ENCODE results near the gene THADA.

Gene THADA

GRCh38 chr2:43360137-43360536, 235.7 kb downstream of the THADA start:
- Histone ChIP-seq H3K79me2 (ENCODE audit: control insufficient read depth, low read length) (no peaks in the 10 kb centered on the region), H3K27ac (ENCODE audit: low read depth, low read length) (no peak overlapping the region), H3K36me3 (ENCODE audit: control insufficient read depth, low read length) (no peaks in the 10 kb centered on the region), H3K9me3 (ENCODE audit: control insufficient read depth, insufficient read depth, low read length) (no peaks in the 10 kb centered on the region), H3F3A (ENCODE audit: control insufficient read depth, insufficient read depth) (no peaks in the 10 kb centered on the region), H3K9me2 (replicated peaks; ENCODE audit: control insufficient read depth, low read length) (no peaks in the 10 kb centered on the region), H3K4me2 (ENCODE audit: low read length) (no peak overlapping the region), H3K27me3 (ENCODE audit: control insufficient read depth, low read length) (no peaks in the 10 kb centered on the region), H4K20me1 (ENCODE audit: control insufficient read depth, insufficient read depth, low read depth, low read length) (no peaks in the 10 kb centered on the region), H3K4me1 (ENCODE audit: control insufficient read depth, low read length) (no peaks in the 10 kb centered on the region), H3K4me3 (ENCODE audit: low read length) (no peak overlapping the region)
- TF ChIP-seq, protein P1, sequence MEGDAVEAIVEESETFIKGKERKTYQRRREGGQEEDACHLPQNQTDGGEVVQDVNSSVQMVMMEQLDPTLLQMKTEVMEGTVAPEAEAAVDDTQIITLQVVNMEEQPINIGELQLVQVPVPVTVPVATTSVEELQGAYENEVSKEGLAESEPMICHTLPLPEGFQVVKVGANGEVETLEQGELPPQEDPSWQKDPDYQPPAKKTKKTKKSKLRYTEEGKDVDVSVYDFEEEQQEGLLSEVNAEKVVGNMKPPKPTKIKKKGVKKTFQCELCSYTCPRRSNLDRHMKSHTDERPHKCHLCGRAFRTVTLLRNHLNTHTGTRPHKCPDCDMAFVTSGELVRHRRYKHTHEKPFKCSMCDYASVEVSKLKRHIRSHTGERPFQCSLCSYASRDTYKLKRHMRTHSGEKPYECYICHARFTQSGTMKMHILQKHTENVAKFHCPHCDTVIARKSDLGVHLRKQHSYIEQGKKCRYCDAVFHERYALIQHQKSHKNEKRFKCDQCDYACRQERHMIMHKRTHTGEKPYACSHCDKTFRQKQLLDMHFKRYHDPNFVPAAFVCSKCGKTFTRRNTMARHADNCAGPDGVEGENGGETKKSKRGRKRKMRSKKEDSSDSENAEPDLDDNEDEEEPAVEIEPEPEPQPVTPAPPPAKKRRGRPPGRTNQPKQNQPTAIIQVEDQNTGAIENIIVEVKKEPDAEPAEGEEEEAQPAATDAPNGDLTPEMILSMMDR (IDR thresholded peaks at IDR 0.05; ENCODE audit: low read depth, low read length, poor library complexity, severe bottlenecking), result no peak
- TF ChIP-seq EZH2phosphoT487 (IDR thresholded peaks at IDR 0.05; ENCODE audit: borderline replicate concordance, low read length), result no peak

DNA sequence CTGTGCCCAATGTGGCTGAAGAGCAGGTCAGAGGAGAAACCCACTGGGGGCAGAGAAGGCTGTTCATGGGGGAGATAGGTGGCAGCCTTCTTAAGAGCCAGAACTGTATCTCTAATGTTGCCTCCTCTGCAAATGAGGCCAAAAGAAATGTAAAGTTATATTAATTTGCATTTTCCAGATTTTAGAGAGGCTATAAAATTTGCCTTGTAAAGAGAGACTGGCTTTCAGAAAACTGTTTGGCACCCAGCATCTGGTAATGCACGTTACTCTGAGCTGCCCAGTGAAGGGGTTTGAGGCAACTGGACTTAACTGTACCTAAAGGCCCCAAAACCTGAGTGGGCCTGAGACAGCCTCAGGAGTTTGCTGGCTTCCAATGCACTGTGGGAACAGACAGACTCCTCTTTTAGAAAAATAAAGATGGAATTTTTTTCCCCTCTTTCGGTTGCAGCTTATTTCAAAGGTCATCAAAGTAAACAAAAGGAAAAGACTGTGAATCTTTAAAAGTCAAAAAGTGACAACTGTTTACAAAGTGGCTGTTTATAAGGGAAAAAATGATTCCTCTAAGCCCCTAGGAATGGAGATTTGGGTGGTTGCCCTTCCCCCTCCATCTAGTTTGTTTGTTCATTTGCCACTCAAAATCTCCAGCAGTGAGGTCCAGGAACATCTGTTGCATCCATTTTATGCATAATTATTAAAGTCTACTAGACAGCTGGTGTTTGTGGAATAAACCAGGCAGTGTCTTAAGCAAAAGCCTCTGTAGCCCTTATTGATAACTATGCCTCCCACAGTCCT, 237.2 kb downstream of the THADA start:
- Histone ChIP-seq H3K27me3 (ENCODE audit: control insufficient read depth, low read length) (no peaks in the 10 kb centered on the region), H3K9me2 (replicated peaks; ENCODE audit: control insufficient read depth, low read length) (no peaks in the 10 kb centered on the region), H3K36me3 (ENCODE audit: control insufficient read depth, low read length) (no peaks in the 10 kb centered on the region), H3K9me3 (ENCODE audit: control insufficient read depth, insufficient read depth, low read length) (no peaks in the 10 kb centered on the region), H3K27ac (ENCODE audit: low read depth, low read length) (no peak overlapping the region), H3F3A (ENCODE audit: control insufficient read depth, insufficient read depth) (no peaks in the 10 kb centered on the region), H4K20me1 (ENCODE audit: control insufficient read depth, insufficient read depth, low read depth, low read length) (no peaks in the 10 kb centered on the region), H3K4me2 (ENCODE audit: low read length) (no peak overlapping the region), H3K4me3 (ENCODE audit: low read length) (no peak overlapping the region), H3K4me1 (ENCODE audit: control insufficient read depth, low read length) (no peaks in the 10 kb centered on the region), H3K79me2 (ENCODE audit: control insufficient read depth, low read length) (no peaks in the 10 kb centered on the region)
- no peak for TF ChIP-seq EZH2phosphoT487 (IDR thresholded peaks at IDR 0.05; ENCODE audit: borderline replicate concordance, low read length)
- TF ChIP-seq, protein P1 (IDR thresholded peaks at IDR 0.05; ENCODE audit: low read depth, low read length, poor library complexity, severe bottlenecking), result no peak

DNA sequence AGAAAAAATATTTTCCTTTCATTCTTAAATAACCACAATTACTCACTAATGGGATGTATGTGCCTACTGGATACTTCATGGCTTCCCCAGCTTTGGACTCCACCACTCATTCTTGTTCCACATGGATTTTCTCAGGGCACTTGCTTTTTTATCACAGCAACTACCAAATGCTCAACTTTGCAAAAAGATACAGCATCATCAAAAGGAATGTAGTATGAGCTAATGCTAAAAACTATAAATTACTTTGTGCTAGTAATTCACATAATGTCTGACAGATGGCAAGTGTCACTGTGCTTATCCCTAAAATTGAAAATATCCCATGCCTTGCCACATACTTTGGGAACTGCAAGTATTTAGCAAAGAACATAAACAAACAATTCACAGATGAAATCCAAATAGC, 239.1 kb downstream of the THADA start:
- Histone ChIP-seq H3K27ac (ENCODE audit: low read depth, low read length) (no peak overlapping the region), H3K36me3 (ENCODE audit: control insufficient read depth, low read length) (no peaks in the 10 kb centered on the region), H4K20me1 (ENCODE audit: control insufficient read depth, insufficient read depth, low read depth, low read length) (no peaks in the 10 kb centered on the region), H3K4me1 (ENCODE audit: control insufficient read depth, low read length) (no peaks in the 10 kb centered on the region), H3K4me3 (ENCODE audit: low read length) (no peak overlapping the region), H3K4me2 (ENCODE audit: low read length) (no peak overlapping the region), H3K9me3 (ENCODE audit: control insufficient read depth, insufficient read depth, low read length) (no peaks in the 10 kb centered on the region), H3K79me2 (ENCODE audit: control insufficient read depth, low read length) (no peaks in the 10 kb centered on the region), H3F3A (ENCODE audit: control insufficient read depth, insufficient read depth) (no peaks in the 10 kb centered on the region), H3K9me2 (replicated peaks; ENCODE audit: control insufficient read depth, low read length) (no peaks in the 10 kb centered on the region), H3K27me3 (ENCODE audit: control insufficient read depth, low read length) (no peaks in the 10 kb centered on the region)
- TF ChIP-seq, protein P1 (IDR thresholded peaks at IDR 0.05; ENCODE audit: low read depth, low read length, poor library complexity, severe bottlenecking), result no peak
- TF ChIP-seq EZH2phosphoT487 (IDR thresholded peaks at IDR 0.05; ENCODE audit: borderline replicate concordance, low read length), result no peak

All from DOHH2 (cell line).